Activated naive CD8-positive, alpha-beta T cell treated with anti-CD3 and anti-CD28 coated beads for 36 hours (primary cell): ENCODE measurements around the gene GPRC6A. TPM values are rescaled to one million over a fixed set of nuclear protein-coding genes. Genes with fewer than 3 reads are reported as not detected.
"Not testable (repeated sequence)": the region's sequence is repeated elsewhere in the genome, so short reads cannot be mapped to it uniquely, and the experiment has no call there.

Experiments
- DNase-seq: peaks from one replicate; pipeline ENCODE4 v3.0.0; 2021
- H3K27ac Mint-ChIP-seq: one replicate; pipeline ENCODE4 v1.8.0; 2022; ENCODE audit warnings: mild to moderate bottlenecking, moderate library complexity, mixed read lengths
- H3K27me3 Mint-ChIP-seq: one replicate; pipeline ENCODE4 v1.8.0; 2022; ENCODE audit warnings: mild to moderate bottlenecking, mixed read lengths
- H3K36me3 Mint-ChIP-seq: one replicate; pipeline ENCODE4 v1.8.0; 2021; ENCODE audit warnings: mild to moderate bottlenecking, mixed read lengths
- H3K4me1 Mint-ChIP-seq: one replicate; pipeline ENCODE4 v1.8.0; 2021; ENCODE audit warnings: mixed read lengths
- H3K4me3 Mint-ChIP-seq: one replicate; pipeline ENCODE4 v1.8.0; 2022; ENCODE audit warnings: mild to moderate bottlenecking, moderate library complexity, mixed read lengths
- H3K9me3 Mint-ChIP-seq: one replicate; pipeline ENCODE4 v1.8.0; 2022; ENCODE audit warnings: mixed read lengths
- total RNA-seq, 2 experiments: library from RNA; stranded (reverse); gene quantifications; one replicate each; pipeline ENCODE4 v1.2.3, GENCODE V29; 2021

GPRC6A gene
- not detected for total RNA-seq

DNA sequence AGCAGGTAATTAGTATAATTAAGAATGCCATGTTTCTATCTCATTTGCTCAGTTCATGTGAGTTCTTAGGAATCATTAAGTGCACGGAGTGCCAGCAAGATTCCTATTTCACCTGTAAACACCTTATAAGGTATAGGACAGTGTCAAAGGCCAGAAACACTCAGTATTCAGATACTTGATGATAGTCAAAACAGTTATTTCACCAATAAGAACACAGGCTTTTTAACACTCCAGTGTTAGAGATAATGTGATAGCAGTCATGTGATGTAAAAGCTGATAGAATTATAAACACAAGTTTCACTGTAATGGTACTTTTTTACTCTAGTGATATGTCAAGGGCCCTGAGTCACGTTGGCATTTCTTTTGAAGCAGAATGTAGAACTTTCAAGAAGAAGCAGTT, at the start of gene GPRC6A:
GPRC6A (minus strand) TSS at position 101 of the 400 bp plus-strand sequence; CDS start at position 31, 70 bp downstream.
- H3K36me3 Mint-ChIP-seq: no peaks in the 10 kb centered on the region
- no peaks in the 10 kb centered on the region for H3K9me3 Mint-ChIP-seq
- no peaks in the 10 kb centered on the region for H3K27me3 Mint-ChIP-seq
- H3K4me3 Mint-ChIP-seq: no peak within 1 kb of the TSS
- no peak within 1 kb of the TSS for H3K27ac Mint-ChIP-seq
- H3K4me1 Mint-ChIP-seq: no peaks in the 10 kb centered on the region
- DNase-seq: no peak

DNA sequence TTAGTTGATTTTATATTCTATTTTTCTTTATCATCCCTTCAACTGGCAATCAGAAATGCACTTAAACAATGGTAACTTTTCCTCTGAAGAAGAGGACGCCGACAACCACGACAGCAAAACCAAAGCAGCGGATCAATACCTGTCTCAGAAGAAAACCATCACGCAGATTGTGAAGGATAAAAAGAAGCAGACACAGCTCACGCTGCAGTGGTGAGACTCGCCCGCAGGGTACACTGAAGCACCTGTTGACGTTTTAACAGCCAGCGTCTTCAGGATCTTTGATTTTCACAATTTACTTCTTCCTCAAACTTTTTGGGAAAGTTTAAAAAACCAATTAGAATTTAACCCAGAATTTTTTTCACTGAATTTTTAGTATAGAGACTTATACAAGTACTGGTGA, 48.9 kb upstream of the GPRC6A start:
- no peak for DNase-seq
- H3K36me3 Mint-ChIP-seq: peaks cover 1% of the 10 kb centered on the region
- peaks cover 6% of the 10 kb centered on the region for H3K4me1 Mint-ChIP-seq
- H3K27ac Mint-ChIP-seq: no peak overlapping the region
- no peak overlapping the region for H3K4me3 Mint-ChIP-seq
- no peaks in the 10 kb centered on the region for H3K9me3 Mint-ChIP-seq
- H3K27me3 Mint-ChIP-seq: peaks cover 40% of the 10 kb centered on the region

- Mint-ChIP-seq H3K36me3 (peaks cover 1% of the 10 kb centered on the region), H3K4me1 (peaks cover 6% of the 10 kb centered on the region), H3K4me3 (peak within 1 kb of the TSS; percentile 53), H3K9me3 (no peaks in the 10 kb centered on the region), H3K27ac (no peak within 1 kb of the TSS), H3K27me3 (peaks cover 40% of the 10 kb centered on the region)
- DNase-seq: no peak
Observed at GRCh38 chr6:116876635-116877611, 48.0 kb upstream of the GPRC6A start, which contains the start of gene RFX6. RFX6 (plus strand) TSS chr6:116877242; CDS start chr6:116877276, 34 bp downstream.

- Mint-ChIP-seq H3K27me3 (peaks cover 40% of the 10 kb centered on the region), H3K36me3 (peaks cover 1% of the 10 kb centered on the region), H3K27ac (no peak overlapping the region), H3K4me1 (peaks cover 6% of the 10 kb centered on the region), H3K4me3 (no peak overlapping the region), H3K9me3 (no peaks in the 10 kb centered on the region)
- no peak for DNase-seq
Observed at GRCh38 chr6:116876107-116876506, 47.2 kb upstream of the GPRC6A start.

DNA sequence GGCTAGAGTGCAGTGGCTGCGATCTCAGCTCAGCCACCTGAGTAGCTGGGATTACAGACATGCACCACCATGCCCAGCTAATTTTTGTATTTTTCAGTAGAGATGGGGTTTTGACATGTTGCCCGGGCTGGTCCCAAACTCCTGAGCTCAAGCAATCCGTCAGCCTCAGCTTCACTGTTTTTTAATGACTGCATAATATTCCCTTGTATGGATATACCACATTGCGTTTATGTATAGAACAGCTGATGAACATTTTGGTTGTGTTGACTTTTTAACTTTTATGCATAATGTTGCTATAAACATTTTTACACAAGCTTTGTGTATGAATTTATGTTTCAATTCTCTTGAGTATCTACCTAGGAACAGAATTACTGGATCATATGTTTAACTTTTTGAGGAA, 43.9 kb upstream of the GPRC6A start:
- peaks cover 36% of the 10 kb centered on the region for H3K27me3 Mint-ChIP-seq
- no peaks in the 10 kb centered on the region for H3K9me3 Mint-ChIP-seq
- H3K4me1 Mint-ChIP-seq: peaks cover 6% of the 10 kb centered on the region
- H3K27ac Mint-ChIP-seq: no peak overlapping the region
- DNase-seq: no peak
- no peak overlapping the region for H3K4me3 Mint-ChIP-seq
- H3K36me3 Mint-ChIP-seq: peaks cover 1% of the 10 kb centered on the region

GRCh38 chr6:116866281-116866871, 37.5 kb upstream of the GPRC6A start:
- H3K27me3 Mint-ChIP-seq: peaks cover 11% of the 10 kb centered on the region
- H3K27ac Mint-ChIP-seq: no peak overlapping the region
- DNase-seq: no peak
- H3K4me1 Mint-ChIP-seq: no peaks in the 10 kb centered on the region
- H3K4me3 Mint-ChIP-seq: no peak overlapping the region
- no peaks in the 10 kb centered on the region for H3K36me3 Mint-ChIP-seq
- peaks cover 1% of the 10 kb centered on the region for H3K9me3 Mint-ChIP-seq

GRCh38 chr6:116859264-116859663, 30.4 kb upstream of the GPRC6A start:
- H3K36me3 Mint-ChIP-seq: no peaks in the 10 kb centered on the region
- no peaks in the 10 kb centered on the region for H3K4me1 Mint-ChIP-seq
- DNase-seq: no peak

DNA sequence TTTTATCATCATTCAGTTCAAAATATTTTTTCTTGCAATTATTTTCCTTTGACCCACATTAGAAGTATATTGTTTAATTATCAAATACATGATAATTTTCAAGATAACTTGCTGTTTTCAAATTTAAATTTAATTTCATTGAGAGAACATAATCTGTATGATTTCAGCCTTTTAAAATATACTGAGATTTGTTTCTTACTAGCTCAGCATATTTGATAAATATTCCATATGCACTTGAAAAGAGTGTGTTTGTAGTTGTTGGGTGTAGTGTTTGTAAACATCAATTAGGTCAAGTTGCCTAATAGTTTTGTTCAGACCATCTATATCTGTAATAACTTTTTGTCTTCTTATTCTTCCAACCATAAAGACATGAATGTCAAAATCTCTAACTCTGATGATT, 29.2 kb upstream of the GPRC6A start:
- no peak for DNase-seq
- Mint-ChIP-seq H3K27me3 (no peaks in the 10 kb centered on the region), H3K9me3 (peaks cover 30% of the 10 kb centered on the region), H3K4me1 (no peaks in the 10 kb centered on the region), H3K27ac (no peak overlapping the region), H3K36me3 (no peaks in the 10 kb centered on the region), H3K4me3 (no peak overlapping the region)

More at GRCh38 chr6:116859264-116859663, 30.4 kb upstream of the GPRC6A start:
- no peaks in the 10 kb centered on the region for H3K27me3 Mint-ChIP-seq
- peaks cover 21% of the 10 kb centered on the region for H3K9me3 Mint-ChIP-seq
- H3K27ac Mint-ChIP-seq: no peak overlapping the region
- H3K4me3 Mint-ChIP-seq: no peak overlapping the region

- Mint-ChIP-seq H3K4me1 (no peaks in the 10 kb centered on the region), H3K9me3 (no peaks in the 10 kb centered on the region), H3K27me3 (peaks cover 6% of the 10 kb centered on the region), H3K27ac (no peak overlapping the region), H3K36me3 (no peaks in the 10 kb centered on the region), H3K4me3 (no peak overlapping the region)
- no peak for DNase-seq
Observed at GRCh38 chr6:116847227-116847626, 18.3 kb upstream of the GPRC6A start.

GRCh38 chr6:116842459-116842858, 13.6 kb upstream of the GPRC6A start:
- no peak overlapping the region for H3K4me3 Mint-ChIP-seq
- no peaks in the 10 kb centered on the region for H3K4me1 Mint-ChIP-seq
- peaks cover 6% of the 10 kb centered on the region for H3K27me3 Mint-ChIP-seq
- no peaks in the 10 kb centered on the region for H3K36me3 Mint-ChIP-seq
- no peak for DNase-seq
- H3K27ac Mint-ChIP-seq: no peak overlapping the region
- H3K9me3 Mint-ChIP-seq: peaks cover 2% of the 10 kb centered on the region

DNA sequence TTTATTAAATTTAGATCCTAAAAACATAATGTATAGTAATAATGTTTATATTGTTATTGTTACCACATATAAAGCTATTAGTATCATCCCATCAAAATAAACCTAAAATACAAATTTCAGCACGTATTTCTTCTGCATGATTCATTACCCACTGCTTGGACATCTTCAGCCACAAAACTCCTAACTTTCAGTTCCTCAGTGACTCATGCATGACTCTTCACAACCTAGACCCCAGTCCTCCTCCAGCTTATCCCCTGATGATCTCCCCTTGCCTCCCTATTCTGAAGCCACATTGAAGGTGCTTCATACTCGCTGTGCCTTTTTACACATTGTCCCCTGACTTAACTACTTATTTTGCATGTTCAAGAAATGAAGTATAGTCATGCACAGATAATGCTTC, 11.2 kb upstream of the GPRC6A start:
- H3K27ac Mint-ChIP-seq: no peak overlapping the region
- H3K4me1 Mint-ChIP-seq: no peaks in the 10 kb centered on the region
- no peak for DNase-seq
- H3K9me3 Mint-ChIP-seq: peaks cover 2% of the 10 kb centered on the region
- no peaks in the 10 kb centered on the region for H3K36me3 Mint-ChIP-seq
- peaks cover 13% of the 10 kb centered on the region for H3K27me3 Mint-ChIP-seq
- H3K4me3 Mint-ChIP-seq: no peak overlapping the region

GRCh38 chr6:116836606-116837342, 7.9 kb upstream of the GPRC6A start:
- H3K9me3 Mint-ChIP-seq: peaks cover 2% of the 10 kb centered on the region

GRCh38 chr6:116834526-116834925, 5.6 kb upstream of the GPRC6A start:
- DNase-seq, H3K9me3 Mint-ChIP-seq, H3K27ac Mint-ChIP-seq, H3K4me1 Mint-ChIP-seq, H3K36me3 Mint-ChIP-seq, H3K4me3 Mint-ChIP-seq: not testable (repeated sequence)
- H3K27me3 Mint-ChIP-seq: peaks cover 13% of the 10 kb centered on the region

More at GRCh38 chr6:116836606-116837342, 7.9 kb upstream of the GPRC6A start:
- no peak overlapping the region for H3K27ac Mint-ChIP-seq
- H3K4me3 Mint-ChIP-seq: no peak overlapping the region
- H3K36me3 Mint-ChIP-seq: no peaks in the 10 kb centered on the region
- H3K4me1 Mint-ChIP-seq: no peaks in the 10 kb centered on the region
- DNase-seq: no peak
- peaks cover 13% of the 10 kb centered on the region for H3K27me3 Mint-ChIP-seq

DNA sequence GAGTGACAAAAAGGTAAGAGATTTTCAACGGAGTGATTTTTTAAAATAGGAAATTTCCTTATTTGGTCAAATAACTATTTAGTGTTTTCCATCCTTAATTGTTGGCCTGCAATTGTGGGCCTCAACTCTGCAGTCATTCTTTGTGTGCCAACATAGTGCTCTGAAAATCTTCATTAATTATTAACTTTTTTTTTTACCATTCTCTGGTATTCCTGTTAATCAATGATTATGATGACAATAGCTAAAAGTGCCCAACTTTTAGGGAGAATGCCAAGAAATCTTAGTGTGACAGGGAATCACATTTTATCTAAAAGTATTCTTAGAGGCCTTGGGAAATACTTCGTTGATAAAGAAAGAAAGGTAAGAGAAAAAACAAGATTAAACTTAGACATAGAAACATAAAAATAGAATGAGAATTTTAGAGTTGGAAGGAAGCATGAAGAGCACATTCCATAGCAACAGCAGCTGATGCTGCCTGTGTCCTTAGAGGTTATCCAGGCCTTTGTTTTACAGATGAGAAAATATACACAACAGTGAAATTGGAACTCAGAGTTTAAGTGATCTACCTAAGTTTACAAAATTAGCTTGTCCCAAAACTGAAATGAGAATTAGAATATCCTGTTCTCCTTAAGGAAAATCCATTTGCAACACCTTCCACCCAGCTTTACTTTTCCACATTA, 1.2 kb downstream of the GPRC6A start:
- Mint-ChIP-seq H3K4me3 (no peak overlapping the region), H3K4me1 (no peaks in the 10 kb centered on the region), H3K27me3 (no peaks in the 10 kb centered on the region), H3K9me3 (peaks cover 5% of the 10 kb centered on the region), H3K27ac (no peak overlapping the region), H3K36me3 (no peaks in the 10 kb centered on the region)
- DNase-seq: no peak
